ENCODE results near the gene PTPRF. TPM values are rescaled to one million over a fixed set of nuclear protein-coding genes. Genes with fewer than 3 reads are reported as not detected.

PTPRF gene
- total and polyA plus RNA-seq, 4 donors: 40.0 to 160 (median 92.1) TPM

- TF ChIP-seq CTCF (IDR thresholded peaks at IDR 0.05; ENCODE audit: control extremely low read depth, extremely low read depth): no peak
- H3K9ac ChIP-seq (ENCODE audit: insufficient read depth in 1 of 2, low read length in 2 of 2): no peak overlapping the region
- ATAC-seq (ENCODE audit: insufficient read depth, low FRiP score) (no peak), DNase-seq (no peak)
- peaks cover 0 to 2% (median 0%) of the 10 kb centered on the region in 4 donors for H3K9me3 ChIP-seq (ENCODE audit: control insufficient read depth in 4 of 4, insufficient read depth in 3 of 4, low read length in 3 of 4)
- H3K4me3 ChIP-seq: no peak overlapping the region
- no peak overlapping the region for H3K27ac ChIP-seq (ENCODE audit: low read depth in 1 of 2, low read length in 1 of 2)
- 86 to 93% methylated on average over 5 of the region's 5 CpGs for WGBS, 2 donors
- H3K4me1 ChIP-seq (ENCODE audit: control insufficient read depth in 5 of 5, insufficient read depth in 5 of 5, low read length in 5 of 5): peaks cover 0 to 4% (median 0%) of the 10 kb centered on the region in 5 donors
- H3K27me3 ChIP-seq (ENCODE audit: control insufficient read depth in 3 of 3, insufficient read depth in 3 of 3, low read length in 2 of 3): no peaks in the 10 kb centered on the region
- no peaks in the 10 kb centered on the region for H3K36me3 ChIP-seq (ENCODE audit: control insufficient read depth in 4 of 4, insufficient read depth in 4 of 4, low read length in 4 of 4)
Observed at GRCh38 chr1:43510621-43511020, 20.1 kb upstream of the PTPRF start.

DNA sequence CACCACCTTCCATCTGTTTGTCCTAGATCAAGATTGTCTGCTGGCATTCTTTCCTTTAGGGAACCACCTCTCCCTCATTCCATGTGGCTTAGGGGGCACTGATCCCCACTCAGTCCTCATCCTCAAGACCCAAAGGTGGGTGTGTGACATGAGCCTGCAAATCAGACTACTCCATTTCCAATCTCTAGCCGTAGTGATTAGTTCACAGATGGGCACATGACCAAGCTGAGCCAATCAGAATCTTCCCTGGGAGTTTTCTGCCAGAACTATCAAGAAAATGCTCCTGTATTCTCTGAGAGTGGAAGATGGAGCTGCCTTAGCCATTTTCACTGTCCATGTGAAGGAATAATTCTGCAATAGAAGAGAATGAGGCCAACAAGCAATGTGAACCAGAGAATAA is 19.3 kb upstream of the PTPRF start:
- DNase-seq: no peak
- no peaks in the 10 kb centered on the region for H3K27me3 ChIP-seq (ENCODE audit: control insufficient read depth in 3 of 3, insufficient read depth in 3 of 3, low read length in 2 of 3)
- TF ChIP-seq CTCF (IDR thresholded peaks at IDR 0.05; ENCODE audit: control extremely low read depth, extremely low read depth): no peak
- H3K36me3 ChIP-seq (ENCODE audit: control insufficient read depth in 4 of 4, insufficient read depth in 4 of 4, low read length in 4 of 4): no peaks in the 10 kb centered on the region
- no peak overlapping the region for H3K27ac ChIP-seq (ENCODE audit: low read depth in 1 of 2, low read length in 1 of 2)
- peaks cover 0 to 2% (median 0%) of the 10 kb centered on the region in 4 donors for H3K9me3 ChIP-seq (ENCODE audit: control insufficient read depth in 4 of 4, insufficient read depth in 3 of 4, low read length in 3 of 4)
- WGBS, 2 donors: 76 to 84% methylated on average over 1 of the region's 1 CpG
- peaks cover 0 to 4% (median 0%) of the 10 kb centered on the region in 5 donors for H3K4me1 ChIP-seq (ENCODE audit: control insufficient read depth in 5 of 5, insufficient read depth in 5 of 5, low read length in 5 of 5)
- no peak for ATAC-seq (ENCODE audit: insufficient read depth, low FRiP score)
- H3K9ac ChIP-seq (ENCODE audit: insufficient read depth in 1 of 2, low read length in 2 of 2): no peak overlapping the region
- H3K4me3 ChIP-seq: no peak overlapping the region

DNA sequence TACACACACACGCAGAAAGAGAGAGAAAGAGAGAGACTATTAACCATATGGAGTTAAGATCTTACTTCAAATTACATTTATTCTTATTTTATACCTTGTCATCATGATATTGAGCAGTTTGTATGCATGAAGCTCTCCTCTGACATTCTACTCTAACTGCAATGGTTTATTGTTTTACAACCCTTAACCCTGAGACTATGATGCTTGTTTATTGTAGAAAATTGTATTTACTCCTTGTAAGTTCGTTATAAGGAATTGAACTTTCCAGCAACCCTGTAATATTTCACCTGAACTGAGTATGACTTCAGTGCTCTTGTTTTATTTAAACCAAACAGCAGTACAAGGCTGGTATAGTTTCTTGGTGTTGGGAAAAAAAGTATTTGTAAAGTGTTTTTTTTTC is 18.6 kb upstream of the PTPRF start:
- Histone ChIP-seq H3K4me3 (no peak overlapping the region), H3K27me3 (ENCODE audit: control insufficient read depth in 3 of 3, insufficient read depth in 3 of 3, low read length in 2 of 3) (no peaks in the 10 kb centered on the region), H3K9me3 (ENCODE audit: control insufficient read depth in 4 of 4, insufficient read depth in 3 of 4, low read length in 3 of 4) (peaks cover 0 to 2% (median 0%) of the 10 kb centered on the region in 4 donors), H3K9ac (ENCODE audit: insufficient read depth in 1 of 2, low read length in 2 of 2) (no peak overlapping the region), H3K36me3 (ENCODE audit: control insufficient read depth in 4 of 4, insufficient read depth in 4 of 4, low read length in 4 of 4) (no peaks in the 10 kb centered on the region), H3K27ac (ENCODE audit: low read depth in 1 of 2, low read length in 1 of 2) (no peak overlapping the region), H3K4me1 (ENCODE audit: control insufficient read depth in 5 of 5, insufficient read depth in 5 of 5, low read length in 5 of 5) (peaks cover 0 to 4% (median 0%) of the 10 kb centered on the region in 5 donors)
- TF ChIP-seq CTCF (IDR thresholded peaks at IDR 0.05; ENCODE audit: control extremely low read depth, extremely low read depth): no peak
- DNase-seq (no peak), ATAC-seq (ENCODE audit: insufficient read depth, low FRiP score) (no peak)
- 91 to 92% methylated on average over 2 of the region's 2 CpGs for WGBS, 2 donors

- peaks cover 0 to 2% (median 0%) of the 10 kb centered on the region in 4 donors for H3K9me3 ChIP-seq (ENCODE audit: control insufficient read depth in 4 of 4, insufficient read depth in 3 of 4, low read length in 3 of 4)
- H3K4me3 ChIP-seq: no peak overlapping the region
- H3K27ac ChIP-seq (ENCODE audit: low read depth in 1 of 2, low read length in 1 of 2): no peak overlapping the region
- no peaks in the 10 kb centered on the region for H3K36me3 ChIP-seq (ENCODE audit: control insufficient read depth in 4 of 4, insufficient read depth in 4 of 4, low read length in 4 of 4)
- H3K4me1 ChIP-seq (ENCODE audit: control insufficient read depth in 5 of 5, insufficient read depth in 5 of 5, low read length in 5 of 5): peaks cover 0 to 4% (median 0%) of the 10 kb centered on the region in 5 donors
- no peak overlapping the region for H3K9ac ChIP-seq (ENCODE audit: insufficient read depth in 1 of 2, low read length in 2 of 2)
- WGBS, 2 donors: 96 to 98% methylated on average over 6 of the region's 6 CpGs
- H3K27me3 ChIP-seq (ENCODE audit: control insufficient read depth in 3 of 3, insufficient read depth in 3 of 3, low read length in 2 of 3): no peaks in the 10 kb centered on the region
- DNase-seq (no peak), ATAC-seq (ENCODE audit: insufficient read depth, low FRiP score) (no peak)
- TF ChIP-seq CTCF (IDR thresholded peaks at IDR 0.05; ENCODE audit: control extremely low read depth, extremely low read depth): no peak
Observed at GRCh38 chr1:43512681-43513080, 18.0 kb upstream of the PTPRF start.
